NCI-H748 (cell line): Measurements from ENCODE around the gene PALS1.
A peak's percentile ranks its signal among the peaks of the same experiment; 100 is the strongest.

ENCODE experiments used
- DNase-seq: peaks from one replicate; lab custom pipeline; 2025; ENCODE audit not compliant: unreplicated experiment; lab: John Stamatoyannopoulos, UW

Gene PALS1

DNA sequence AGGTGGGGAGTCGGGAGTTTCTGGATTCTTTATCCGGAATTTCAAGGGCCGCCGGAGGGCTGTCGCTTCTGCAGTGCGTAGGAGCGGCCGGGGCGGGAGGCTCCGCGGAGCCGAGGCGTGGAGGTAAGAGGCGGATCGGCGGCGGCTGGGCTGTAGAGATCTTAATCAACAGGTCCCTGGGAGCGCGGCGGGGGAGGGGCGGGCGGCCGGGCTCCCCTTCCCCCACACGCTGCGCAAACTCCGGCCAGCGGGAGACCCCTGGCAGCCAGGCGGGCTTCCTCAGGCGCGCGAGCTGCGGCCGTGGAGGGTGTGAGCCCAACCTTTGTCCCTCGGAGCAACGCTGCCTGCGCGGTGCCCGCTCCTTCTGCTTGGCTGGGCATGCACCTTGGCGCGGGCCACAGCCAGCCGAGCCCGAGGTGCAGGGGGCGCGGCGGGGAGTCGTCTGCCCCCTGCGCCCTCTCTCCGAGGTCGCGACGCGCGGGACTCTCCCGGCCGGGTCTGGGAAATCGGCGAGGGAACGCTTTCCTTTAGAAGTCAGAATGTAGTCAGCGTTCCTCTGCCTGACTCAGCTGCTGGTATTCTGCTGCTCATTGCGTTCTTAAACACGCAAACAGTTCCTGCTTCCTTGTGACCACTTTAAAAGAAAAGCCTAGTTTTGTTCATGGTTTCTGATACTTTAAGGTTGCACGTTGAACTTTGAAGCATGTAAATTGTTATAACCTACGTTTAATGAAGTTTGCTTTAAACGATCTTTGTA is at the start of gene PALS1:
PALS1 (plus strand) TSS at position 25 of the 757 bp plus-strand sequence. CDS start 37,736 bp downstream, outside the sequence.
- no peak for DNase-seq

DNA sequence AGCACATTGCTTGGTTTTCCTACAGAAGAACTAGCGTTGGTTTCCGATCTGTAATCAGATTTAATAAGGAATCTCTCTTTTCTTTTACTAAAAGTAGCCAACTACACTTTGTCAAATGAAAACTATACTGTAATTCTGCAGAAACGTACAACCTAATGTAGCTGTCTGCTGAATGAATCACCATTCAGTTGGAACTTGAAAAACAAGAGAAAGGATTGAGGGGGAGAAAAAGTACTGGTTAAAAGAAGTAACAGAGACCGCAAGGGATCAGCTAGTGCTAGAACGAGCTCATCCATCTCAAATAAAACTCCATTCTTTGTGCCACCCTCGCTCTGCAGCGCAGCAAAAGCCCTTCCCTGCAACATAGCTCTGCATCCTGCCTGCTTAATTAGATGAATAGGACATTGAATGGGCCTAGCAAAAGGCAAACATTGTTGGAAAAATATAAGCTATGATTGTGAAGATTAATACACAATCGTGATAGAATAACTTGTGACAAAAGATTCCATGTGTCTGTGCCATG is 49.4 kb upstream of the PALS1 start:
- no peak for DNase-seq

DNA sequence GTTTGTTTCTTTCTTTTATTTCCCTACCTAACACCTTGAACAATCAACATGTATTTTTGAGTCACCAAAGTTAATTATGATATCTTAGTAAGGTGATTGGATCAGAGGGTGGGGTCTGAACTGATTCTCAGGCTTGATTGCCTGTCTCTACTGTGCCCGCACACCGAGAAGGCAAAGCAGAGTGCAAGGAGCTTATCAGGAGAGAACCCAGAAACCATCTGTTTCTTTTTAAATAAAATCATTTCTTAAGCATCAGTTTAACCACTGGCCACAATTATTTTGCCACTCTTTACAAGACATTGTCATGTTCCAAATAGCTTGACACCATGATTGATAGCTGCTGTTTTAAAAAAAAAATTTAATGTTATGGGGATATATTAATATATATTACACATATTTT is 48.9 kb upstream of the PALS1 start:
- no peak for DNase-seq

DNA sequence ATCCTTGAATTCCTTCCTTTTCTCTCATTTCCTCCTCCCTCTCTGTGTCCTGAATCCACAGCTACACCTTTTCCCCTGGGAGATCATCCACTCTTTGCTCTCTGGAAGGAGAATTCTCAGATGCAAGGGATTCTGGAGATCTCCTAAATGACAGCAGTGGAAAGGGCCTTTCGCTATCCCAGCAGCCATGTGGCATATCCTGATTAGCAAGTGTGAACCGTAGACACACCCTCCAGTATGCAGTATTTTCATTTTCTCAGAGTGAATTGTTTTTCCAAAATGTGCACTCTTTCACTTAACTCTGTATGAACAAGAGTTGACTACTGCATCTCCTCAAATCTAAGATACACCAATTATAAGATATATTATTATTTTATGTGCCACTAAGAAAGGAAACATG is 46.0 kb upstream of the PALS1 start:
- no peak for DNase-seq

DNA sequence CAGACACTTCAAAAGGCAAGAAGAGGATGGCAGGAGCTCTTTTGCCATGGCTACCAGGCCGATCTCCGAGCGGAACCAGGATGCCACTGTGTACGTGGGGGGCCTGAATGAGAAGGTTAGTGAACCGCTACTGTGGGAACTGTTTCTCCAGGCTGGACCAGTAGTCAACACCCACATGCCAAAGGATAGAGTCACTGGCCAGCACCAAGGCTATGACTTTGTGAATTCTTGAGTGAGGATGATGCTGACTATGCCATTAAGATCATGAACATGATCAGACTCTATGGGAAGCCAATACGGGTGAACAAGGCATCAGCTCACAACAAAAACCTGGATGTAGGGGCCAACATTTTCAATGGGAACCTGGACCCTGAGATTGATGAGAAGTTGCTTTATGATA is 42.2 kb upstream of the PALS1 start:
- DNase-seq: no peak

DNA sequence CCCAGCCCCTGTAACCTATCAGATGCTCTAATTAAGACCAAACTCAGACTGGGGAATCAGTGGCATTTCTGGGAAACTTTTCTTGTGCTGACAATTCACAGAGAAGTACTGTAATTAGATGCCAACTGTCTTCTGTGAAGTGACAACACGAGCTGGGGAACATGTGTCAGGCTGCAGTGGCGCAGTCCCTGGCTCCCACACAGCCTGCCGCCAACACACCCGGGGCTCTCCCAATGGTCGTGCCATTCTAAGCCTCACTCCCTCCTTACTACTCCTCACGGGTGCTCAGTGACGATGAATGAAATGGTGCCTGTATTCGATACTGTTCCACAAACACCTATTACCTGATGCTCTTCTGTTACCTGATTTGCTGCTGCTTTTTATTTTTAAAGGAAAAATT is 33.4 kb upstream of the PALS1 start:
- DNase-seq: no peak

DNA sequence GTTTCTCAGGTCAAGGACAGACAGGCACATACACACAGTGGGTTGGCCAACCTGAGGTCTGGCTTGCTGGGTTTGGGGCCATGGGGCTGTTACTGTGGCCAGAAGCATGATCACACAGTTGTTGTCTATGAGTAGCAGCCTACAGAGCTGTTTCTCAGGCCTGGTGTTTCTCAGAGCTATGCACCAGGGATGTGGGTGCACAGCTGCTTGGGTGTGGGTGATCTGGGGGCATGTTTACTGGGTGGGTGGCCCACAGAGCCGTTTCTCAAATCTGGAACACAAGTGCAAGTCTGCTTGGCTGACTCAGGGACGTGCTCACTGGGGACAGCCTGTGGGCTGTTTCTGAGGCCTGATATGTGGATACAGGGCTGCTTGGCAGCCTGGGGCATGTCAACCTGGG is 23.1 kb upstream of the PALS1 start:
- no peak for DNase-seq

DNA sequence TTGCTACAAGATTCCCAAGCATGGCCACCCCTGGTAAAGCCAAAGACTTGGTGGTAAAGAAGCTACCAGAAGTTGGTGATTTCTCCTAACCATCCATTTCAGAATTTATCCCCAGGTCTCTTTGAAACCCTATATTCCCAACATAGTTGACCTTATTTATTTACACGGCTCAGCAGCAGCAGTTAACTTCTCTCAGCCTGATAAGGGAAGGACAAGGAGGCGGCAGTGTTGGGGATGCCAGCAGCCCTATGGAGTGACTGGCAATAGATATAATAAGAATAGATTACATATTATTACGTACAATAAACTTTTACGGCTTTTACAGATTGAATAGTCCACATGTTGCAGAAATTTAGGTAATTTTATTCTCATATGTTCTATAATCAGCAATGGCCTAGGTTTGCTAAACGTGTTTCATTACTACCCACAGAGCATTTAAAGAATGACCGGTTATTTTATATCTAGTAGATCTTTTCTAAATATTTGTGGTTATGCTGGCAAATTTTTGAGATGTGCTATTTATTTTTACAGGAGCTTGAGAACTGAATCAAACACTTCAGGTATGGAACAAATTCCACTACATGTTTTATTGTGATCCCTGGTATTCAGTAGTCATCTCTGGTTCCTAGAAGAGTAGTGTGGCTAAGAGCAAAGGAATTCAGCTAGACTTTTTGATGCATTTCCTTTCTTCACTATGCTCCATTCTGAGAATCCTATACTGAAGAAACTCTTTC is 19.8 kb upstream of the PALS1 start:
- DNase-seq: no peak

DNA sequence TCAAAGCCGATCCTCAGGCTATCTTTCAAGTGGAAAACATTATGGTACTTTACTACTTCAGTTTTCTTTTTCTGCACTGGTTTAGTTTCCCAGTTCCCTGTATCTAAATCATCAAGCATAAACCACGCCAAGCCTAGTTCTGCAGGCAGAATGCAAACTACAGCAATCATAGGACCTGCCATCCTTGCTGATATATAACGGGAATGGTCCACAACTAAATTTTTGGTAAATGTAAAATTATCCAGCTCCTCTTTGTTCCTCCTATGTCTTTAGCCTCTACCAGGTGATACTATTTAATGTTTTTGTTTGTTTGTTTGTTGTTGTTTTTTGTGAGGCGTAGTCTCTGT is 19.3 kb upstream of the PALS1 start:
- no peak for DNase-seq

DNA sequence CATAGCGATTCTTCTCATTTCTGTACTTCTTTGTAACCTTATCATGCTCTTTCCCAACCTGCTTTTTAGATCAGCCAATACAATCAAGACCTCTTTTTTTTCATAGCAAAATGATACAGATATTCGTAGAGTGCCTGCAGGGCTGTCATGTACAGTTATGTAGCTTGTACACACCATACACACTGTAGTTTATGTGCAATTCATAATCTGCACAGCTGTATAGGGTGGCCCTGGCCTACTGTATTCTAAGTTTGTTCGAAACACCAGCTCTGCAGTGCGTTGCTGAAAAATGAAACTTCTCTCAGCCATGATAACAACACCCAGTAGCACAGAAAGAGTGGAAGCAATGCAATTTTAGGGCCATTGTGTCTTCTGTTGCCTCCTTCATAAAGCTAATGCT is 15.7 kb upstream of the PALS1 start:
- no peak for DNase-seq

DNA sequence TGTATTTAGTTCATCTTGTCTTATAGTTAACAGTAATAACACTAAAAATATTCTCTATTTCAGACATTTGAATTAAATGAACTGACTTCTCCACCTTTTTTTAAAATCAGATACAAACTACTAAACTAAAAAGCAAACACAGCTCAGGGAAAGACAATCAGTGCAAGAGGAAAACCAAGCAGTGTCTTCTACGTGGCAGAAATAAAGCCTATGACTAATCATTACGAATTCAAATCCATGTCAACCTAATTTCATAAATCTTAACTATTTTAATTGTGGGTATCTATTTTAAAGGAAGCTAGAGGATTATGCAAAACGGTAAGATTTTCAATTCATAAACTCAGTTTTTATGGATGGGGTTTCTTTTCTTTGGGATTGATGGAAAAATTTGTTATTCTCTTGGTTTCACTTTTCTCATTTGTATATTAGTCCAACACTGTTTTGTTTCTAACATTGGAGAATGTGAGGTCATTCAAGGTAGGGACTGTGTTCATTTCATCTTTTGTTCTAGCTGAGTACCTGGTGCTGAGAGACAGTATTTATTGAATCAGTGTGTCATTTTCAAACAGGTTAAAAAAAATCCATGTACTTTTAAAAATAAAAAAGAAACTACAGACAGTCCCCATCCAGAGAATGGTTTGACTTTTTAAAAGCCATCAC is 12.8 kb upstream of the PALS1 start:
- DNase-seq: no peak

DNA sequence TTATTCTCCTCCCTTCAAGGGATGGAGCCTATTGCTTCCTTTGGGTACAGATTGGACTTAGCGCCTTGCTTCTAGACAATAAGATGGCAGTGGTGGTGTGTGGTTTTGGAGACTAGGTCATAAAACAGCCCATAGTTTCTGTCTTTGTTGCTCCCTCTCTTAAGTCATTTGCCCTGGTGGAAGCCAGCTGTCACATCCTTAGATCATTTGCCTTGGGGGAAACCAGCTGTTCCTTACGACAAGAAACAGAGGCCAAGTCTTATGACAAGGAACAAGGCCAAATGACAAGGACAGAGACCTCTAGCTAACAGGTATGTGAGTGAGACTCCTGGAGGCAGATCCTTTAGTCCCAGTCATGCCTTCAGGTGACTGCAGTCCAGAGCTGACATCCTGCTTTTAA is 9.2 kb upstream of the PALS1 start:
- no peak for DNase-seq

DNA sequence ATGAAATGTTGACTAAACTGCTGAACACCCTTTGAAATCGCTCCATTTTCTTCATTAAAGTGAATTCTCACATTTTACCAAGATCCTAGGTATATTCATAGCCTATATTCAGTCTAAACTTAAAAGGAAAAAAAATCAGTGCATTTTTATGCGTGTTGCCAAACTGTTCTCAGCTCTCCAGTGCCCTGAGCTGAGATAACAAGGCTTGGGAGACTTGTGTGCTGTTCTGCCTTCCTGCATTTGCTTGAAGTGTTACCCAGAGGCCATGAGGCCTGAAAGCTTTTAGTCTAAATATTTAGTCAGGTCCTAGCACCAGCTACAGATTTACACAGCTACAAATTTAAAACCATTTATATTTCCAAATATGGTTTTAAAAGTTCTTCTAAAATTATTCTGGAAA is 8.6 kb upstream of the PALS1 start:
- DNase-seq: no peak

DNA sequence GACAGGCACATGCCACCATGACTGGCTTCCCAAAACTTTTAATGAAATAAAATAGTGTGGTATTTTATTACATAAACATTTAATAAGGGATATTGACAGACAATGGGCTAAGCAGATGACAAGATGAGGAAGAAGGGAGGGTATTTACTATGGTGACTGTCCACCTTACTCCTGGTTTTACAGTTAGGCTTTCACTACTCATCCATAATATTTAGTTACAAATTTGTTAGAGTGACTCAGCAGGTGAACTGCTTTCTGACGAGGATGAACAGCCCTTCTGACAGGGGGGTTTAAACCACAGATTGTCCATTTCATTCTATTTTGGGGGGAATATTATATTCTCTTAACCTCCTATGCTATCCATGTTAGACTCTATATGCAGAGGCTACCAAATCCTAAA is 3.6 kb upstream of the PALS1 start:
- DNase-seq: no peak

DNA sequence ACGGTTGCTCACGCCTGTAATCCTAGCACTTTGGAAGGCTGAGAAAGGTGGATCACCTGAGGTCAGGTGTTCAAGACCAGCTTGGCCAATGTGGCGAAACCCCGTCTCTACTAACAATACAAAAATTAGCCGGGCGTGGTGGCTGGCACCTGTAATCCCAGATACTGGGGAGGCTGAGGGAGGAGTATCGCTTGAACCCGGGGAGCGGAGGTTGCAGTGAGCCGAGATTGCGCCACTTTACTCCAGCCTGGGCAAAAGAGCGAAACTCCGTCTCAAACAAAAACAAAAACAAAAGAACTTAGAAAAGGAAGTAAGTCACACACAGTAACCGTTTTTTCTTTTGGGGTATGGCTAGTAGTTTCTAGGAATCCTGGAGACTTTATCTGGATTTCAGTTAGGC is 1.7 kb upstream of the PALS1 start:
- no peak for DNase-seq

DNA sequence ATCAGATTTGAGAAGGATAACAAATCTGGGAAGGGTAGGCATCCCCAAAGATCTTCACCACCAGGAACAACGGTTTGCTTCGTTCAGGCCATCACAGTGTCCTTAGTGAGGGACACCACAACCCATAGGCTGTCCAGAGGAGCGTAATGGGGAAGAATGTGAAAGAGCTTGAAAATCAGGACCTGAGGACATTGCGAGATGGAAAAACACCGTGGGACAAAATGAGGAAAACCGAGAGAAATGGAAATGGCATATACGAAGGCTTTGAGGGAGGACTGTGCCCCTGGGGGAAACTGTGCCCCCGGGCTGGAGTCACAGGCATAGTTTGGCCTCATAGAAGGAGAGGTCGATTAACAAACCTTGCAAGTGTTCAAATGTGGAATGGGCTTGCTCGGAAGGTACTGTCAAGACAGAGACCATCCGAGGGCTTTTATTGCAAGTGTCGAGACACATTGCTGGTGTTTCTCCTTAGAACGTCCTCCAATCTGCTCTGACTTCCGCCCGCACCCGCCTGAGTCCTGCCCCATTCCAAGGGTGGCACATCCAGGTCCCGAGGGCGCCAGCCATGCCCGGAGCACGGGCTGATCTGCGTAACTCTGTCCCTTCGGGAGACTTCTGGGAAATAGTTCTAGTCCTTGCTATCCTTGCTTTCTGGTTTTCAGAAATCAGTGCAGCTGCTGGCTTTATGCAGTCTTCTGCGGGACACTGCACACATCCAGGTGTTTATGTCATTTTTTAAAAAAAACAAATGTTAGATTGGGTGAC is 885 bp upstream of the PALS1 start:
- DNase-seq: peak; percentile 54

DNA sequence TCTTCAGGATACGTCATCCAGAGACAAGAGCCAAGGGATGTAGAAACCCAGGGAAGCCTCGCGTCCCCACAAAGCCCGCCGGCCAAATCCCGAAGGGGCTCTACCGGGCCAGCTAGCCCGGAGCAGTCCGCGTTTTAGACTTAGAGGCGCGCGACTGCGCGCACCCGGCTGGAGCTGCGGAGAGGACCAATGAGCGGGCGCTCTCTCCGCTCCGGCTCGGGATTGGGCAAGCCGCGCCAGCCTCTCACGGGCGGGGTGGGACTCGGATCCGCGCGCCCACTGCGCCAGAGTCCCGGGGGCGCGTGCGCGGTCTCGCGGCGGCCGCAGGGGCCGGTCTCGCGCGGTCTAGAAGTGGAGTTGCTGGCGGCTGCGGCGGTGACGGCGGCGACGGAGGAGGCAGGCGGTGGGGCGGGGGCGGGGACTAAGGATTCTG is 241 bp upstream of the PALS1 start:
- peak; percentile 98 for DNase-seq

DNA sequence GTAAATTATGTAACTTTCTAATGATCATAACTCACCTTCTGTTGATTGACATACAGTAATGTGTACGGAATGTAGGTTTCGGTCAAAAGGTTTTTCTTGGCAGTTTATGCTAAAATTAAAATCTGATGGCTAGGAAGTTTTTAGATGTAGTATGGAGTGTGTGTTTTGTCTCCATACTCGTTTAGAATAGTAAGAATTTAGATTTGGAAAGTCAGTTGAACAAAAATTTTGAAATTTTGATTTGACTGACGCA is 859 bp downstream of the PALS1 start:
- DNase-seq: no peak

DNA sequence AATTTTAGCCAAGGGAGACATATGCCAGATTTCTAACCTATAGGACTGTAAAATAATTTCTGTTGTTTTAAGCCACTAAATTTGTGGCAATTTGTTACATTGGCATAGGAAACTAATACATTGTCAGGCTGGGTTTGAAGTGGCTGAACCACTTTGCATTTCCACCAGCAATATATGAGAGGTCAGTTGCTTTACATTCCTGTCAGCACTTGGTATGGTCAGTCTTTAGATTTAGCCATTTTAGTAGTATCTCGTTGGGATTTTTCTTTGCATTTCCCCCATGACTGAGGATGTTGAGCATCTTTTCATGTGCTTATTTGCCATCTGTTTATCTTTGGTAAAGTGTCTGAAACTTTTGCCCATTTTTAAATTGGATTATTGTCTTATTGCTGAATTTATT is 3.9 kb downstream of the PALS1 start:
- no peak for DNase-seq

DNA sequence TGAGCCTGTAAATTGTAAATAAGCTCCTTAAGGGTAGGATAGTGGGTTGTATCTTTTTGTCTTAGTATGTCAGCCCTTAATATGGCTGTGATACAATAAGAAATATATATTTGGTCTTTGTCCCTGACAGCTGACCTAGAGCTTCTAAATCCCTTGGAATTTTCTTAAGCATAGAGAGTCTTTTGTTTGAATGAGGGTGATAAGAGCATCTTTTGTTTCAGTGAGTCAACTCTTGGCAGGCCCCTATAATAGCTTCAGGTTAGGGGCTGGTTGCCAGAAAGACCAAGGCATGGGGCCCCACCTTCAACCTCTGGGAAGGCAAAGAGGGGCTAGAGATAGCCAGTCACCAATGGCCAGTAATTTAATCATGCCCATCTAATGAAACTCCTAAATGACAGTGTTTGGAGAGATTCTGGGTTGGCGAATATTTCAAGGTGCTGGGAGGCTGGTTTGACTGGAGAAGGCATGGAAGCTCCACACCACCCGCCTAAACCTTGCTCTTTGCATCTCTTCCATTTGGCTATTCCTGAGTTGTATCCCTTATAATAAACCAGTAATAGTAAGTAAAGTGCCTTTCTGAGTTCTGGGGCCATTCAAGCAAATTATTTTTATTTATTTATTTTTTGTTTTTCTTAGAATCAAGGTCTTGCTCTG is 10.5 kb downstream of the PALS1 start:
- no peak for DNase-seq

DNA sequence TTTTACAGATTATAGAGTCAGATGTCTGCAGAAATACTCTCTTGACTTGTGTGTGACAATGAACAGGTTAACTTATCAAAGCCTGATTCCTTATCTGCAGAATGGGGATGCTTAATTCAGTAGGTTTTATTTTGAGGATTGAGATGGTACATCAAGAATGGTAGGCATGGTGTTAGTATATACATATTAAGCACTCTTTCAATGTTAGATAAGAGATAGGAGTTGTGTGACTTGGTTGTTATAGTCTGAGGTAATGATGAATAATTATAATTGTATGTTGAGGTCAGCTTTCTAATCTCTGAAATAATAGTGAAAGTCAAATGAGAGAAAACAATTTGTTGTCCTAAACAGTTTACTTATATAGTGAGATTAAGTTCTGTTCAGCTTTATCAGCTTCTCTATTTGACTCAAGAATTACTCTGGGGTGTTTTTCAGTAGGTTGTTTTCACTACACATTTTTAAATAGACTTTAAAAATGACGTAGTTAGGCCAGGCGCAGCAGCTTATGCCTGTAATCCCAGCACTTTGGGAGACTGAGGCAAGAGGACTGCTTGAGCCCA is 11.9 kb downstream of the PALS1 start:
- no peak for DNase-seq
